Endothelial cell of umbilical vein (primary cell): ENCODE measurements around the gene TCIRG1. TPM values are rescaled to one million over a fixed set of nuclear protein-coding genes. Genes with fewer than 3 reads are reported as not detected.

Source experiments
- BruUV-seq: library from RNA; stranded (reverse); fragments of 400-500 nt; replicated peaks from 2 replicates; lab custom pipeline; 2021; lab: Mats Ljungman, UMichigan
- CTCF ChIA-PET: fragments of 300-600, 350-600 bp; sonication (Branson Sonifier 250); formaldehyde crosslinking; loops from one replicate; lab custom pipeline; 2021; ENCODE audit warnings: antibody characterized with exemption, inconsistent platforms; lab: Charles Lee
- POLR2A ChIA-PET: fragments of 300-600, 350-600 bp; sonication (Branson Sonifier 250); formaldehyde crosslinking; loops from one replicate; lab custom pipeline; 2021; ENCODE audit warnings: antibody characterized with exemption, inconsistent platforms; lab: Charles Lee
- DNase-seq: peaks from one replicate; pipeline ENCODE4 v3.0.0-alpha.2; 2011; ENCODE audit warnings: low read depth, low spot score
- FAIRE-seq: peaks from 2 replicates; lab custom pipeline; 2011; peaks lifted over from hg19 to GRCh38; lab: Jason Lieb, UNC
- H2AFZ ChIP-seq: 2 replicates; pipeline ENCODE4 v1.6.0; 2012; ENCODE audit warnings: low read depth, low read length, control low read depth, inconsistent platforms
- H3K27ac ChIP-seq: 2 replicates; pipeline ENCODE4 v1.5.1; 2011; ENCODE audit warnings: low read depth, mild to moderate bottlenecking, control low read depth, low read length, moderate library complexity; ENCODE audit not compliant: insufficient read depth
- H3K27me3 ChIP-seq, 2 experiments: 2 replicates each; pipeline versions ENCODE4 v1.6.0 to v1.6.1; 2011; ENCODE audit warnings: low read length in 2 of 2, mixed read lengths in 1 of 2; ENCODE audit not compliant: control insufficient read depth in 2 of 2, insufficient read depth in 2 of 2
- H3K36me3 ChIP-seq, 2 experiments: 2 replicates in 1 of 2; 3 replicates in 1 of 2; pipeline ENCODE4 v1.5.1; 2011; ENCODE audit warnings: low read length in 2 of 2, mild to moderate bottlenecking in 1 of 2, moderate library complexity in 1 of 2; ENCODE audit not compliant: control insufficient read depth in 2 of 2, insufficient read depth in 2 of 2; ENCODE audit errors: extremely low read depth in 1 of 2
- H3K4me1 ChIP-seq: 3 replicates; pipeline ENCODE4 v1.5.1; 2011; ENCODE audit warnings: mild to moderate bottlenecking, low read length; ENCODE audit not compliant: control insufficient read depth, insufficient read depth; ENCODE audit errors: extremely low read depth
- H3K4me2 ChIP-seq: 2 replicates; pipeline ENCODE4 v1.6.1; 2011; ENCODE audit warnings: low read length, control low read depth, mixed read lengths; ENCODE audit not compliant: insufficient read depth
- H3K4me3 ChIP-seq, 3 experiments: fragments of 200-600 bp in 1 of 3; sonication (generic), shearing (Covaris generic) in 1 of 3; replicated peaks in 1 of 3; 2 replicates each; pipeline ENCODE4 v1.5.1; 2011 to 2016; ENCODE audit warnings: control low read depth in 3 of 3, low read length in 3 of 3, mild to moderate bottlenecking in 2 of 3, inconsistent platforms in 1 of 3, low read depth in 1 of 3, moderate library complexity in 1 of 3; ENCODE audit not compliant: insufficient read depth in 1 of 3
- H3K79me2 ChIP-seq: 2 replicates; pipeline ENCODE4 v1.6.0; 2012; ENCODE audit warnings: low read length, inconsistent platforms; ENCODE audit not compliant: control insufficient read depth, insufficient read depth
- H3K9ac ChIP-seq: replicated peaks from 2 replicates; pipeline ENCODE3; 2011; ENCODE audit warnings: low read length, control low read depth; ENCODE audit not compliant: insufficient read depth; ENCODE audit errors: extremely low read depth
- H3K9me1 ChIP-seq: replicated peaks from 3 replicates; pipeline ENCODE4 v1.6.0; 2011; ENCODE audit warnings: mild to moderate bottlenecking, low read length; ENCODE audit not compliant: control insufficient read depth, insufficient read depth; ENCODE audit errors: extremely low read depth
- H3K9me3 ChIP-seq: replicated peaks from 2 replicates; pipeline ENCODE4 v1.5.1; 2012; ENCODE audit warnings: low read length, inconsistent platforms; ENCODE audit not compliant: control insufficient read depth, insufficient read depth
- H4K20me1 ChIP-seq: replicated peaks from 2 replicates; pipeline ENCODE3; 2011; ENCODE audit warnings: mild to moderate bottlenecking, low read length; ENCODE audit not compliant: control insufficient read depth, insufficient read depth; ENCODE audit errors: extremely low read depth
- EZH2 ChIP-seq: IDR thresholded peaks from 2 replicates; pipeline ENCODE4 v1.6.1; 2012; ENCODE audit warnings: borderline replicate concordance, low read depth, mild to moderate bottlenecking, moderate library complexity, low read length, inconsistent platforms; ENCODE audit not compliant: severe bottlenecking
- FOS ChIP-seq: IDR thresholded peaks from 2 replicates; pipeline ENCODE4 v1.6.1; 2011; ENCODE audit warnings: mild to moderate bottlenecking, low read length, moderate library complexity, borderline replicate concordance; ENCODE audit not compliant: insufficient read depth
- GATA2 ChIP-seq: IDR thresholded peaks from 2 replicates; pipeline ENCODE4 v1.7.0; 2011; ENCODE audit warnings: low read depth, mild to moderate bottlenecking, moderate library complexity, mixed read lengths, low read length; ENCODE audit not compliant: insufficient read length, insufficient read depth
- JUN ChIP-seq: IDR thresholded peaks from 2 replicates; pipeline ENCODE4 v1.6.1; 2011; ENCODE audit warnings: borderline replicate concordance, low read depth; ENCODE audit not compliant: insufficient read length, insufficient read depth
- MYC ChIP-seq: IDR thresholded peaks from one replicate; pipeline ENCODE4 v1.6.1; 2011; ENCODE audit warnings: mild to moderate bottlenecking, low read depth, low read length
- POLR2A ChIP-seq: IDR thresholded peaks from 2 replicates; pipeline ENCODE4 v1.6.1; 2012; ENCODE audit warnings: low read depth, mild to moderate bottlenecking, control low read depth, low read length
- POLR2AphosphoS5 ChIP-seq: IDR thresholded peaks from 2 replicates; pipeline ENCODE4 v1.6.1; 2012; ENCODE audit warnings: low read depth, mild to moderate bottlenecking, control low read depth, low read length, moderate library complexity; ENCODE audit not compliant: insufficient read depth
- dilution Hi-C: fragments of 300-500 bp; cut with MboI; formaldehyde crosslinking; loops from one replicate; pipeline ENCODE4 v1.15.0; 2019; ENCODE audit warnings: low sequenced_read_pairs; ENCODE audit not compliant: extremely low pct_ligation_motif_present
- intact Hi-C: fragments of 100-400 bp; cut with micrococcal nuclease; formaldehyde crosslinking; loops from one replicate; pipeline ENCODE4 v1.10.0; 2022
- polyA plus RNA-seq, 4 experiments: library from polyadenylated mRNA; depleted of rRNA in 3 of 4; stranded (reverse) in 3 of 4; unstranded in 1 of 4; fragments of >200 nt; gene quantifications; 2 replicates each; pipeline versions ENCODE4 v1.2.1 to v1.2.3, GENCODE V29; 2011 to 2012; ENCODE audit warnings: missing spikeins in 1 of 4
- total RNA-seq: library from RNA; stranded (reverse); gene quantifications from 2 replicates; pipeline ENCODE4 v1.2.3, GENCODE V29; 2021
- TF ChIP-seq, protein P1 (sequence below), 2 donors: IDR thresholded peaks; 1 replicate in 1 of 2; 2 replicates in 1 of 2; pipeline ENCODE4 v1.5.1; 2011; ENCODE audit warnings: low read length in 2 of 2, mild to moderate bottlenecking in 2 of 2, moderate library complexity in 2 of 2, control low read depth in 1 of 2, inconsistent platforms in 1 of 2, low read depth in 1 of 2; ENCODE audit not compliant: insufficient read depth in 1 of 2; ENCODE audit errors: extremely low read depth in 1 of 2
- TF ChIP-seq, protein P2 (sequence below): IDR thresholded peaks from 2 replicates; pipeline ENCODE4 v1.6.1; 2011; ENCODE audit not compliant: insufficient read depth, insufficient read length

Gene TCIRG1
- total and polyA plus RNA-seq, 2 donors (not counting 3 experiments of a cell fraction or from before 2014, with no cell fraction given), result 134 to 183 TPM

DNA sequence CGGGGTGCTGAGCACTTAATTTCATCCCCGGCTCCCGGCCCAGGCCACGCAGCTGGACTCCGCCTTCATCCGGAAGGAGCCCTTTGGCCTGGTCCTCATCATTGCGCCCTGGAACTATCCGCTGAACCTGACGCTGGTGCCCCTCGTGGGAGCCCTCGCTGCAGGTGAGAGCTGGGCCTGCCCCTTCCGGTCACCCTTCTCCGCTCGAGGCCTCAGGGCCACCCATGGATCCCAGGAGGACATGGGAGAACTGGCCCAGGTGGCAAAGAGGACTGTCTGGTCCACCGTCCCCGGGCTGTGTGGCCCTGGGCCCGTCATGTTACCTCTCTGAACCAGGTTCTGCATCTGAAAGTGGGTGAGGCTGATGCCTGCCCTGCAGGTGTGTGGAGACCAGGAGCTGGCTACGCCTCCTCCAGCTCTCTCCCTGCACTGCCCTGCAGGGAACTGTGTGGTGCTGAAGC, 20.1 kb upstream of the TCIRG1 start:
- Histone ChIP-seq H4K20me1 (no peaks in the 10 kb centered on the region), H2AFZ (no peak overlapping the region), H3K4me1 (peaks cover 7% of the 10 kb centered on the region), H3K9me3 (no peaks in the 10 kb centered on the region), H3K4me3 (no peak overlapping the region), H3K79me2 (no peaks in the 10 kb centered on the region), H3K27ac (no peak overlapping the region), H3K4me2 (no peak overlapping the region), H3K36me3 (no peaks in the 10 kb centered on the region), H3K9ac (no peak overlapping the region), H3K27me3 (no peaks in the 10 kb centered on the region), H3K9me1 (no peaks in the 10 kb centered on the region)
- ChIA-PET CTCF (no interaction called here), POLR2A (no interaction called here)
- BruUV-seq, result no TSS peak
- DNase-seq, result no peak
- no peak for FAIRE-seq
- dilution Hi-C loops, result no loop called here
- TF ChIP-seq GATA2, result no peak
- TF ChIP-seq, protein P1, sequence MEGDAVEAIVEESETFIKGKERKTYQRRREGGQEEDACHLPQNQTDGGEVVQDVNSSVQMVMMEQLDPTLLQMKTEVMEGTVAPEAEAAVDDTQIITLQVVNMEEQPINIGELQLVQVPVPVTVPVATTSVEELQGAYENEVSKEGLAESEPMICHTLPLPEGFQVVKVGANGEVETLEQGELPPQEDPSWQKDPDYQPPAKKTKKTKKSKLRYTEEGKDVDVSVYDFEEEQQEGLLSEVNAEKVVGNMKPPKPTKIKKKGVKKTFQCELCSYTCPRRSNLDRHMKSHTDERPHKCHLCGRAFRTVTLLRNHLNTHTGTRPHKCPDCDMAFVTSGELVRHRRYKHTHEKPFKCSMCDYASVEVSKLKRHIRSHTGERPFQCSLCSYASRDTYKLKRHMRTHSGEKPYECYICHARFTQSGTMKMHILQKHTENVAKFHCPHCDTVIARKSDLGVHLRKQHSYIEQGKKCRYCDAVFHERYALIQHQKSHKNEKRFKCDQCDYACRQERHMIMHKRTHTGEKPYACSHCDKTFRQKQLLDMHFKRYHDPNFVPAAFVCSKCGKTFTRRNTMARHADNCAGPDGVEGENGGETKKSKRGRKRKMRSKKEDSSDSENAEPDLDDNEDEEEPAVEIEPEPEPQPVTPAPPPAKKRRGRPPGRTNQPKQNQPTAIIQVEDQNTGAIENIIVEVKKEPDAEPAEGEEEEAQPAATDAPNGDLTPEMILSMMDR (IDR thresholded peaks at IDR 0.05; ENCODE audit: extremely low read depth in 1 of 2, insufficient read depth in 1 of 2, low read depth in 1 of 2, low read length in 2 of 2), result no peak
- no peak for TF ChIP-seq MYC
- TF ChIP-seq EZH2, result no peak
- TF ChIP-seq POLR2A, result no peak
- no peak for TF ChIP-seq POLR2AphosphoS5
- TF ChIP-seq FOS, result no peak
- TF ChIP-seq, protein P2, sequence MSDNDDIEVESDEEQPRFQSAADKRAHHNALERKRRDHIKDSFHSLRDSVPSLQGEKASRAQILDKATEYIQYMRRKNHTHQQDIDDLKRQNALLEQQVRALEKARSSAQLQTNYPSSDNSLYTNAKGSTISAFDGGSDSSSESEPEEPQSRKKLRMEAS, result no peak
- no peak for TF ChIP-seq JUN
- intact Hi-C loops, result no loop called here
